Measurements from ENCODE around the gene GPR141.

The GPR141 gene

DNA sequence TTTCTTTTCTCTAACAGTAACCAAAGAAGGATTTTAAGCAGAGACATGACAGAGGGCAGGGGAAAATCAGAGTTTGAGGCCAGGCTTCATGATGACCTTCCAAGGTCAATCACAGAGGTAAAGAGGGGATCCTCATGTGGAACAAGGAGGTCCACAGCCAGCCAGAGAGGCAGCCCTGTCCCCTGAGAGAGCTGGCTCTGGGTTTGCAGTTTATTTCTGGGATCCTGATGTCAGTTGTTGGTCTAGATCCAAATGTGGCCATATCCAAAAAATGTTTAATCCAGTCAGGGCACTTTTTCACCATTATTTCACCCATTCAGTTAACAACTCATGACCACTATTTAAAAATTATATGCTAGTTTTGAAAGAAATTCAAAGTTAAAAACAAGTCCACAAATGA, 45.6 kb downstream of the GPR141 start:
- TF ChIP-seq, protein P1, sequence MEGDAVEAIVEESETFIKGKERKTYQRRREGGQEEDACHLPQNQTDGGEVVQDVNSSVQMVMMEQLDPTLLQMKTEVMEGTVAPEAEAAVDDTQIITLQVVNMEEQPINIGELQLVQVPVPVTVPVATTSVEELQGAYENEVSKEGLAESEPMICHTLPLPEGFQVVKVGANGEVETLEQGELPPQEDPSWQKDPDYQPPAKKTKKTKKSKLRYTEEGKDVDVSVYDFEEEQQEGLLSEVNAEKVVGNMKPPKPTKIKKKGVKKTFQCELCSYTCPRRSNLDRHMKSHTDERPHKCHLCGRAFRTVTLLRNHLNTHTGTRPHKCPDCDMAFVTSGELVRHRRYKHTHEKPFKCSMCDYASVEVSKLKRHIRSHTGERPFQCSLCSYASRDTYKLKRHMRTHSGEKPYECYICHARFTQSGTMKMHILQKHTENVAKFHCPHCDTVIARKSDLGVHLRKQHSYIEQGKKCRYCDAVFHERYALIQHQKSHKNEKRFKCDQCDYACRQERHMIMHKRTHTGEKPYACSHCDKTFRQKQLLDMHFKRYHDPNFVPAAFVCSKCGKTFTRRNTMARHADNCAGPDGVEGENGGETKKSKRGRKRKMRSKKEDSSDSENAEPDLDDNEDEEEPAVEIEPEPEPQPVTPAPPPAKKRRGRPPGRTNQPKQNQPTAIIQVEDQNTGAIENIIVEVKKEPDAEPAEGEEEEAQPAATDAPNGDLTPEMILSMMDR (IDR thresholded peaks at IDR 0.05): no peak
- no peak for DNase-seq (ENCODE audit: low spot score)
- Histone ChIP-seq H3K27ac (peak overlapping the region; percentile 35 to 62), H3K4me3 (no peak overlapping the region)

DNA sequence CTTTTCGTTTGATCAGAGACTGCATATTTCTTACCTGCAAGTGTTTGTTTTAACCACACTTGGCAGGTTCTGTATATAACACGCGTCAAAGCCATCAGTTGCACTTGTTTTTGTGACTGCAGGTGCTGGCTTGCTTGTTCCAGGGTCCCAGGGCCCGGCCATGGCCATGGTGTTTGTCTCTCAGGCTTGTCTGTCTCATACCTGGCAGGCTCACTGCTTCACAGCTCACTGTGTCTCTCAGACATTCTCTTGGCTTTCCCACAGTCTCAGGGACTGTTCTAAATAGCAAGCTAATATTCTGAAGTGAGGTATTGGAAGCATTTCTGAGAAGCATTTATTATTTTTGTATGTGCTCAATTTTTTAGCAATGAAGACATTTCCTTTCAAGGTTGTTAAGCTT, 46.9 kb downstream of the GPR141 start:
- DNase-seq (ENCODE audit: low spot score): no peak
- H3K27ac ChIP-seq: no peak overlapping the region
- H3K4me3 ChIP-seq: no peak overlapping the region
- TF ChIP-seq, protein P1 (IDR thresholded peaks at IDR 0.05): no peak

DNA sequence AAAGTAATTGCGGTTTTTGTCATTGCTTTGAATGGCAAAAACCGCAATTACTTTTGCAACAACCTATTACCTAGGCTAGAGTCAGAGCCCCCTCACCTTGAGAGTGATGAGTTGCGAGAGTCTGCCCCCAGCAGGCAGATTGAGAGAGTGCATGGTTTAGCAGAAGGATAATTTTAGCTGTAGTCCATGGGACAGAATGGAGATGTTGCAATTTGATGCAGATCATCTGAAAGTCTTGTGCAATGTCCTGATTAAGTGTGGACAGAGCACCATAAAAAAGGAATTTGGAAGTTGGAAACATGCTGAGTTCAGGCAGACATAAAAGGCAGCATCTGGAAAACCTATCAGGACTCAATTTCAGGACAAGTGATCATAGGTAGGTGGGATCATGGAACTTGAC, 48.7 kb downstream of the GPR141 start:
- Histone ChIP-seq H3K27ac (no peak overlapping the region), H3K4me3 (no peak overlapping the region)
- TF ChIP-seq, protein P1 (IDR thresholded peaks at IDR 0.05): no peak
- no peak for DNase-seq (ENCODE audit: low spot score)

DNA sequence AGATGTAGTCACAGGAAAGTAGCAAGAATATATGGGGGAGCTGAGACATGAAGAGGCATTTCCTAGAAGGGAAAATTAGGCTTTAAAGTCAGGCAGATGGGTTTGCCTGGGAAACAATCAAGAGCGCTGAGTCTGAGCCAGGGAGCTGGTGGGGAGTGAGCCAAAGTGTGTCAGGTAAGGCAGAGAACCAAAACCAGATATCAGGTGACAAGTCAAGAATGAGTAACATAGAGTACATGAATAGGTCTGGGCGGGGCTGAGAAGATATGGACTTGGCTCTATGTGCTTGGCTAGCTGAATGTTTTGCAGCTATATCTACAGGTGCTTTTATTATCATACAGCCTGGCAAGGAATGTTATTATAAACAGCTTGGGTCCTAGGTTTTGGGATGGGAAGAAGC, 49.3 kb downstream of the GPR141 start:
- Histone ChIP-seq H3K4me3 (no peak overlapping the region), H3K27ac (no peak overlapping the region)
- no peak for DNase-seq (ENCODE audit: low spot score)
- TF ChIP-seq, protein P1 (IDR thresholded peaks at IDR 0.05): no peak

DNA sequence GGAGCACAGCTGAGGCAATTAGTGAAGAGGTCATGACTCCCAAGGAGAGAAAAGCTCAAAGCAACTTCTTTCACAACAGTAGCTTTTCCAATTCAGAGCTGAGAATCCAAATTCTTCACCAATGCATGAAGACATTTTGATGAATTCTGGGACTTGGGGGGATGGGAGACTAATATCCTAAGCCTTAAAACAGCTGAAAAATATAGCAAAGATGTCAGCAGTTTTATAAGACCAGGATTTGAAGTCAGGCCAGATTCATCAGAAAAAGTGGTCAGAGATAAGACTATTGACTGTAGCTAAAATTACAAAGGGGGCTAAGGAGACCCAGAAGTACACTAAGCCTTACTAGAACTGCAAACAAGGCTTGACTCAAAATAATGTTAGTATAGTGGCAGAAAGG, 51.6 kb downstream of the GPR141 start:
- Histone ChIP-seq H3K27ac (no peak overlapping the region), H3K4me3 (no peak overlapping the region)
- DNase-seq (ENCODE audit: low spot score): no peak
- TF ChIP-seq, protein P1 (IDR thresholded peaks at IDR 0.05): no peak

DNA sequence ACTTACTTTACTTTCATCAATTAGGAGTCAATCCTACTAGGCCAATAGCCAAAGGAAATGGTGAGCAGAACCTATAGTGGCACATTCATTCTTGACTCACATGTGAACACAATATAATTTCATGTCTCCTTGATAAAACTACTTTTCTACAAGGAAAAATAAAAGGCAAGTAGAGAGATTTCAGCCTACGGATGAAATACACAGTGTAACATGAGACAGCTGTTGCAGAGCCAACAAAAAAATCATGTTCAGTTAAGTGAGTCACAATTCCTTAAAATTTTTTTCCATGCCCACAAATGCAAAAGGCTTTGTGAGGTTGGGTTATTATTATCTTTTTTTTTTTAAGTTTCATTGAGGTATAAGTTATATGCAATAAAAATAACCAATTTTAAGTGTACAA, 54.8 kb downstream of the GPR141 start:
- no peak for DNase-seq (ENCODE audit: low spot score)
- no peak overlapping the region for H3K27ac ChIP-seq
- TF ChIP-seq, protein P1 (IDR thresholded peaks at IDR 0.05): no peak
- H3K4me3 ChIP-seq: no peak overlapping the region

DNA sequence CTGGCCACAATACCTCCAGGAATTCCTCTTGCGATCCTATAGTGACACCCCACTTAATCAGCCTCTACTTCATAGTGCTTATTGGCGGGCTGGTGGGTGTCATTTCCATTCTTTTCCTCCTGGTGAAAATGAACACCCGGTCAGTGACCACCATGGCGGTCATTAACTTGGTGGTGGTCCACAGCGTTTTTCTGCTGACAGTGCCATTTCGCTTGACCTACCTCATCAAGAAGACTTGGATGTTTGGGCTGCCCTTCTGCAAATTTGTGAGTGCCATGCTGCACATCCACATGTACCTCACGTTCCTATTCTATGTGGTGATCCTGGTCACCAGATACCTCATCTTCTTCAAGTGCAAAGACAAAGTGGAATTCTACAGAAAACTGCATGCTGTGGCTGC, 56.8 kb downstream of the GPR141 start:
- Histone ChIP-seq H3K27ac (no peak overlapping the region), H3K4me3 (no peak overlapping the region)
- DNase-seq (ENCODE audit: low spot score): no peak
- TF ChIP-seq, protein P1 (IDR thresholded peaks at IDR 0.05): no peak
